Uterus (tissue), 2 donors: Measurements from ENCODE around the gene OPRL1.

Experiments
- POLR2A ChIP-seq, 2 donors: fragments of 450-650 bp; IDR thresholded peaks; one replicate each; pipeline ENCODE4 v1.6.1; 2016; ENCODE audit warnings: antibody characterized with exemption in 2 of 2, mild to moderate bottlenecking in 1 of 2, moderate library complexity in 1 of 2
- TF ChIP-seq, protein P1 (sequence below), 4 experiments: fragments of 200-600 bp in 2 of 4; fragments of 450-650 bp in 2 of 4; sonication (generic) in 2 of 4; IDR thresholded peaks; one replicate each; pipeline ENCODE4 v1.5.1; 2016 to 2019; ENCODE audit warnings: antibody characterized with exemption in 4 of 4, mild to moderate bottlenecking in 2 of 4, moderate library complexity in 1 of 4

DNA sequence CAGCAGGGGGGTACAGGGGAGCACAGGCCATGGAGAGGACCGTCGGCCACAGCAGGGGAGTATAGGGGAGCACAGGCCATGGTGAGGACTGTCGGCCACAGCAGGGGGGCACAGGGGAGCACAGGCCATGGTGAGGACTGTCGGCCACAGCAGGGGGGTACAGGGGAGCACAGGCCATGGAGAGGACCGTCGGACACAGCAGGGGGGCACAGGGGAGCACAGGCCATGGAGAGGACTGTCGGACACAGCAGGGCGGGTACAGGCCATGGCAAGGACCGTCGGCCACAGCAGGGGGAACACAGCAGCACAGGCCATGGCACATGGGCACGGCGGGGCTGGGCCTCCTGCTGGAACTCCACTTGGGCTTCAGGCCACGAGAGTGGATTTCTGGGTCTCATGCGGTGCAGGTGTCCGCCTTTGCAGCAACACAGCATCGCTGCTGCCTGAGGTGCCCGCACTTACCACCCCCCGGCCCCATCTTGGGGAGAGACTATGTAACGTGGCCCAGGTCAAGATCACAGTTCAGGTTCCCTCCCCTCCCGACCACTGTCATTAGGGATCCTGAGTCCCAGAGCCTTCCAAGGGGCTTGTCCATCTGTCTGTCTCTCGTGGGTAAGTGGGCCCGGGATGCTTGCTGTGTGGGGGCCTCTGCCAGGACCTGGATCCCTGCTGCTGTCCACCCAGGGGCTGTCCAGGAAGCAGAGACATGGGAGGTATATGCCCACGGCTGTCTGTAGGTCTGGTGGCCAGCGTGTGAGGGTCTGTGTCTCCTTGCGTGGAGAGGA is 25.0 kb downstream of the OPRL1 start:
- TF ChIP-seq, protein P1, sequence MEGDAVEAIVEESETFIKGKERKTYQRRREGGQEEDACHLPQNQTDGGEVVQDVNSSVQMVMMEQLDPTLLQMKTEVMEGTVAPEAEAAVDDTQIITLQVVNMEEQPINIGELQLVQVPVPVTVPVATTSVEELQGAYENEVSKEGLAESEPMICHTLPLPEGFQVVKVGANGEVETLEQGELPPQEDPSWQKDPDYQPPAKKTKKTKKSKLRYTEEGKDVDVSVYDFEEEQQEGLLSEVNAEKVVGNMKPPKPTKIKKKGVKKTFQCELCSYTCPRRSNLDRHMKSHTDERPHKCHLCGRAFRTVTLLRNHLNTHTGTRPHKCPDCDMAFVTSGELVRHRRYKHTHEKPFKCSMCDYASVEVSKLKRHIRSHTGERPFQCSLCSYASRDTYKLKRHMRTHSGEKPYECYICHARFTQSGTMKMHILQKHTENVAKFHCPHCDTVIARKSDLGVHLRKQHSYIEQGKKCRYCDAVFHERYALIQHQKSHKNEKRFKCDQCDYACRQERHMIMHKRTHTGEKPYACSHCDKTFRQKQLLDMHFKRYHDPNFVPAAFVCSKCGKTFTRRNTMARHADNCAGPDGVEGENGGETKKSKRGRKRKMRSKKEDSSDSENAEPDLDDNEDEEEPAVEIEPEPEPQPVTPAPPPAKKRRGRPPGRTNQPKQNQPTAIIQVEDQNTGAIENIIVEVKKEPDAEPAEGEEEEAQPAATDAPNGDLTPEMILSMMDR (IDR thresholded peaks at IDR 0.05) = no peak
- no peak for TF ChIP-seq POLR2A (IDR thresholded peaks at IDR 0.05)
